Measurements from ENCODE around the gene WDR48. TPM values are rescaled to one million over a fixed set of nuclear protein-coding genes. Genes with fewer than 3 reads are reported as not detected.

The WDR48 gene
- total RNA-seq, 1 donor from 2014 or later: 57.3 TPM

DNA sequence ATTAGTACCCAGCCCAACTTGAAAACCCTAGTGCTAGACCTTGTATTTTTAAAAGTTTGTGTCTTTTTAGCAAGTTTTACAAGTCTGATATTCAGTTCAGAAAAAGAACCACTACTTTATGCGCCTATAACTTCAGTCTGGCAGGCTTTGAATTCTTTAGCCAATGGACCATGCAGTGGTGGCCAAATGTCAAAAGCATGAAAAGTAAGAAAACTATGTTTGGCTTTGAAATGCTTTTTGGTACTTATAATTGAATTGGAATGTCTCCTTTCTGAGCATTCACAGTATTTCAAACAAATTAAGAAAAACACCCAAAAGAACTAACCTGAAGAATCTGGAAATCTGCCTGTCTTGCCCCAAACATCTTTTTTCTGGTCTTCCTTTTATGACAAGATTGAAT, 12.8 kb downstream of the WDR48 start:
- no peak for DNase-seq

GRCh38 chr3:39065197-39065596, 13.4 kb downstream of the WDR48 start:
- DNase-seq: peak; percentile 46

GRCh38 chr3:39067286-39067685, 15.5 kb downstream of the WDR48 start:
- DNase-seq: no peak

GRCh38 chr3:39068556-39068955, 16.7 kb downstream of the WDR48 start:
- no peak for DNase-seq

- no peak for DNase-seq
These were observed 24.1 kb downstream of the WDR48 start for GRCh38 chr3:39075910-39076309.

GRCh38 chr3:39079530-39079929, 27.7 kb downstream of the WDR48 start:
- no peak for DNase-seq

DNA sequence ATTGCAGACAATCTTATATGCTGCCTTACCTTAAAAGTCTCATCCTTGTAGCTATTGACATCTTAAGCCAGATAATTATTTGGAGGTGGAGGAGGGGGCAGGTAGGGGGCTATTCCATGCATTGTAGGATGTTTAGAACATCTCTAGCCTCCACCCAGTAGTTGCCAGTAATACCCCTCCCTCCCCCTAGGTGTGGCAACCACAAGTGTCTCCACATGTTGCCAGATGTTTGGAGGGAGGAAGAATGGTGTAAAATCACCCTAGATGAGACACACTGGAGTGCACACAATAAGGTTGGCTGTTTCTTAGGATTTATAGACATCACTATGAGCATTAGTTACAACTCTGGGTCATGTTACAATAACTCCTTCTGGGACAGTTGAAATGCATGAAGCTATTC, 28.2 kb downstream of the WDR48 start:
- DNase-seq: no peak

DNA sequence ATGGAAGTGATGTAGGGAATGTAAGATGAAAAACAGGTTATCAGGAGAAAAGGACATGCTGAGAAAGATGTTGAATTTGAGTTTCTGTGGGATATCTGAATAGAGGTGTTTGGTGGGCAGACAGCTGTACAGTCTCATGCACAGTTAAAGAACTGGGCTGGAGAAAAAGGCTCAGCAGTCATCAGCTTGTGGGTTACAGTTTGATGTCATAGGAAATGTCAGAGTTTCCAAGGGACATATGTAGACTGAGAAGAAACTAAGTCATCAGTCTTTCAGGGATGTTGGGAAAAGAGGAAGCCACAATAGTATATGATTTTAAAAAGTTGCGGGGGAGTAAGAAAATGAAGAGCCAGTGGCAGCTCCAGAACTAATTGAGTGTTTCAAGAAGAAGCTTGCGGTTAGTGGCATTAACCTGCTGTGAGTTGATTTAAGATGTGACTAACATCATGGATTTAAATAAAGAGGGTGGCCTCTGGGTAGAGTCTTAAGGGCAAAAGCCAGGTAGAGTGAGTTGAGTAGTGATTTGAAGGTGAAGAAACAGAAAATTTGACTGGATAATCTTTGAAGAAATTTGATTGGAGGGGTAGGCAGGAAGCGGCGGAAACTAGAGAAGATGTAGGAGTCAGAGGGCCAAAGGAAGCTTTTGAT, 31.0 kb downstream of the WDR48 start:
- DNase-seq: no peak

- DNase-seq: no peak
These were observed 34.3 kb downstream of the WDR48 start for GRCh38 chr3:39086144-39086543.

DNA sequence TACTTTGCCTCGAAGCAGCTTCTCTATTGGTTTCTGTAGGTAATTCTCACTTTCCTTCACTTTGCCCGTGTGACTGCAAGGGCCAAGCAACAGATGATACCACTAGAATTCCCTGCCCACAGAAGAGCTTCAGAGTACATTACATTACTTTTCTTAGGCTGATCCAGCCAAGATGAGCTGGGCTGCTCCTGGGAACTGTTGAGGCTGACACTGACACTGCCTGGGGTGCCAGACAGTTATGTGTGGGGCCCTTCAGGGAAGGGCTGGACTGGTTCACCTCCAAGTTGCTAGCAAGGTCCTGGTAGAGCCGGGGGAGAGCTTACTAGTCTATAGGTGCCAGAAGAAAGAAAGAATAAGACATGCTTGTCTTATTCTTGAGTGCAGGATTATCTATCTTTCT, 36.6 kb downstream of the WDR48 start:
- no peak for DNase-seq

DNA sequence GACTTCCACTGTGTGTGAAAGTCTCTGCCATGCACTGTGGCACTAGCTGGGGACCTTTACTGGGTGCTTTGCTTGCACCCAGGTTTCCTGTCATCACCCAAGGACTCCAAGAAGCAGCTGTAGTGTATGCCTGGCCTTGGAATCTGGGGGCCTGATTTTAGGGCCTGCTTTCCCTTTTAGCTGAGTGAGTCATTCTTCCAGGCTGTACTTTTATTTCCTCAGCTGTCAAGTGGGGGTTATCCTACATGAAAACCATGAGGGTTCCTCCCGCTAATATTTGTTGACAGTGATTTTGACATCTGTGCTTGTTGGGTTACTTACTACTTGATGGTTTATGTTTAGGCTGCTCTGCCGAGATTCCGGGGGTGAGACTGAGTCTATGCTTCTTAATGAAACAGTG, 37.1 kb downstream of the WDR48 start:
- DNase-seq: peak; percentile 28

GRCh38 chr3:39090922-39091321, 39.1 kb downstream of the WDR48 start:
- DNase-seq: no peak

GRCh38 chr3:39094851-39095677, 43.2 kb downstream of the WDR48 start:
- DNase-seq: no peak

DNA sequence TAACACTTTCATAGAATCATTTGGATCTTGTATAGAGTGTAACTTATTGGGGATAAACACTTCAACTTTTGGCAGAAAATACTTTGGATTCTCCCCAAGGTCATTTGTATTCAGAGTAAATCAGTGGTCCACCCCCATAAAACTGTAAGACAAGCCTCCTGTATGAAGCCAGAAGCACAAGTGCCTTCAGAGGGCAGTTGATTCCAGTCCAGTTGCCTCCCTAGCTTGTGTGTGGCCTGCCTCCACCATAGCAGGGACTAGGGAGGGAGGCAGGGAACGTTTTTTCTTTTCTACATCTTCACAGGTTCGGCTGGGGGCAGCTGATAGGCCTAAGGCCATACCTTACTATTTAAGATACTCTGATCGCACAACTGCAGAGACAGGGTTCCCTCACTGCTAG, 44.0 kb downstream of the WDR48 start:
- DNase-seq: no peak

- DNase-seq: peak; percentile 40
These were observed 45.0 kb downstream of the WDR48 start for GRCh38 chr3:39096775-39097174.

- DNase-seq: no peak
These were observed 46.1 kb downstream of the WDR48 start for GRCh38 chr3:39097716-39098472.

- no peak for DNase-seq
These were observed 46.7 kb downstream of the WDR48 start for GRCh38 chr3:39098473-39099000.

- no peak for DNase-seq
These were observed 47.4 kb downstream of the WDR48 start for GRCh38 chr3:39099242-39099641.

DNA sequence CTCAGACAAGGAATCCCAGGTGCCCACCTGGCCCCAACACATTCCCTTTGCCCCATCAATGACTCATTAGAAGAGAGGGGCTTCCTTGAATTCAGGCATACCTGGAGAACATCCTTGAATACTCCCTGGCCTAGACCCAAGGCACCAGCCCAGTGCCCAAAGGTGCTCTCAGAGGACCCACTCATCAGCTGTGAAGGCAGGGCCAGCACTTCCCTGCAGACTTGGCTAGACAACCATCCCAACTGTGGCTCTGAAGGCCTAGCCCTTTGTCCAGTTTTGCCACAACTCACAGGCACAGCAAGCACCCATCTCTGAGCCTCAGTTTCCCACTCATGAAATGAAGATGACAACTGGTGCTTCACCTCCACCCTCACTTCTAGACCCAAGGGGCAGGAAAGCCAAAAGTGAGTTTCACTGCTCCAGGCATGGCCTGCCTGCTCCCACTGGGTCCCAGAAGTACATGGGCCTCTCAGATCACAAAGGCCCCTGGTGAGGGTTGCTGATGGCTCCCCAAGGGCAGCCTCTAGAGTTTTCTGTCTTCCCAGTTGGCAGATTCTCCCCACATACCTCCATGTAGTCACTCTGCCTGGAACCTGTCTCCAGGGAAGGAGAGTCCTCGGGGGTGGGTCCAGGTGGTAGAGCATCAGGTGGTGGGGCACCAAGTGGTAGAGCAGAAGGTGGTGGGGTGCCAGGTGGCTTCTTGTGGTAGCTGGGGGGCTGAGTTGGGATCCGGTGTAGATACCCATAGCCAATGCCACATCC, 48.1 kb downstream of the WDR48 start:
- no peak for DNase-seq

- DNase-seq: no peak
These were observed 48.7 kb downstream of the WDR48 start for GRCh38 chr3:39100500-39100886.

- peak; percentile 71 for DNase-seq
These were observed 49.3 kb downstream of the WDR48 start for GRCh38 chr3:39101022-39101689.
